ENCODE data around the gene TNFRSF25.

The TNFRSF25 gene, protein sequence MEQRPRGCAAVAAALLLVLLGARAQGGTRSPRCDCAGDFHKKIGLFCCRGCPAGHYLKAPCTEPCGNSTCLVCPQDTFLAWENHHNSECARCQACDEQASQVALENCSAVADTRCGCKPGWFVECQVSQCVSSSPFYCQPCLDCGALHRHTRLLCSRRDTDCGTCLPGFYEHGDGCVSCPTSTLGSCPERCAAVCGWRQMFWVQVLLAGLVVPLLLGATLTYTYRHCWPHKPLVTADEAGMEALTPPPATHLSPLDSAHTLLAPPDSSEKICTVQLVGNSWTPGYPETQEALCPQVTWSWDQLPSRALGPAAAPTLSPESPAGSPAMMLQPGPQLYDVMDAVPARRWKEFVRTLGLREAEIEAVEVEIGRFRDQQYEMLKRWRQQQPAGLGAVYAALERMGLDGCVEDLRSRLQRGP

DNA sequence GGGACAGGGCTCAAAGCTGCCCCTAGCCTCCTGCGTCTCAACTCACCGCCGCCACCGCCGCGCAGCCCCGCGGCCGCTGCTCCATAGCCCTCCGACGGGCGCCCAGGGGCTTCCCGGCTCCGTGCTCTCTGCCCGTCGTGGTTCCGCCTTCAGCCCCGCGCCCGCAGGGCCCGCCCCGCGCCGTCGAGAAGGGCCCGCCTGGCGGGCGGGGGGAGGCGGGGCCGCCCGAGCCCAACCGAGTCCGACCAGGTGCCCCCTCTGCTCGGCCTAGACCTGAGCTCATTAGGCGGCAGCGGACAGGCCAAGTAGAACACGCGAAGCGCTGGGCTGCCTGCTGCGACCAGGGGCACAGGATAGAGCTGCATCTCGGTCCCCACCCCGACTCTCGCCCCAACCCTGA is at the start of gene TNFRSF25:
TNFRSF25 (minus strand) TSS at position 151 of the 400 bp plus-strand sequence; CDS start at position 85, 66 bp downstream.
- intact Hi-C loops (cut with DNase I; ENCODE audit: low total_unique reads) = no loop called here
- H3K4me3 ChIP-seq = no peak within 1 kb of the TSS
- DNase-seq = no peak
- no peaks in the 10 kb centered on the region for H3K4me1 ChIP-seq
- peaks cover 0 to 63% of the 10 kb centered on the region in 2 donors for H3K27me3 ChIP-seq
- H3K9me3 ChIP-seq = no peaks in the 10 kb centered on the region
- TF ChIP-seq, protein P1, sequence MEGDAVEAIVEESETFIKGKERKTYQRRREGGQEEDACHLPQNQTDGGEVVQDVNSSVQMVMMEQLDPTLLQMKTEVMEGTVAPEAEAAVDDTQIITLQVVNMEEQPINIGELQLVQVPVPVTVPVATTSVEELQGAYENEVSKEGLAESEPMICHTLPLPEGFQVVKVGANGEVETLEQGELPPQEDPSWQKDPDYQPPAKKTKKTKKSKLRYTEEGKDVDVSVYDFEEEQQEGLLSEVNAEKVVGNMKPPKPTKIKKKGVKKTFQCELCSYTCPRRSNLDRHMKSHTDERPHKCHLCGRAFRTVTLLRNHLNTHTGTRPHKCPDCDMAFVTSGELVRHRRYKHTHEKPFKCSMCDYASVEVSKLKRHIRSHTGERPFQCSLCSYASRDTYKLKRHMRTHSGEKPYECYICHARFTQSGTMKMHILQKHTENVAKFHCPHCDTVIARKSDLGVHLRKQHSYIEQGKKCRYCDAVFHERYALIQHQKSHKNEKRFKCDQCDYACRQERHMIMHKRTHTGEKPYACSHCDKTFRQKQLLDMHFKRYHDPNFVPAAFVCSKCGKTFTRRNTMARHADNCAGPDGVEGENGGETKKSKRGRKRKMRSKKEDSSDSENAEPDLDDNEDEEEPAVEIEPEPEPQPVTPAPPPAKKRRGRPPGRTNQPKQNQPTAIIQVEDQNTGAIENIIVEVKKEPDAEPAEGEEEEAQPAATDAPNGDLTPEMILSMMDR (IDR thresholded peaks at IDR 0.05) = no peak
- H3K36me3 ChIP-seq = peaks cover 0 to 52% (median 34%) of the 10 kb centered on the region in 3 donors
- no peak within 1 kb of the TSS for H3K27ac ChIP-seq

DNA sequence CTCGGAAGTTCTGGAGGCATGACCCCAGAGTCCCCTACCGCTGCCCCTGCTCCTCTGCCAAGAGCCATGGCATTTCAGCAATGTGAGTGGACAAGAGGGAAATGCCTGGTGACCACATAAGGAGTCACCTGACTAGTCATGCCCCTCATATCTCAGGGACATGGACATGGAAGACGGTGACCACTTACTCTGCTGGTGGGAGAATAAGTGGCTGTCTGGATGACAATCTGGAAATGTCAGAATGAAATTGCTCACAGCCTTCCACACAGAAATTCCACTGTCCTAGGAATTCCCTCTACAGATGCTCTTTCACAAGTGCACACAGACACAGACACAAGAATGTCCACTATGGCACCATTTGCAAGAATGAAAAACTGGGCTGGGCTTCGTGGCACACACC is 49.8 kb upstream of the TNFRSF25 start:
- H3K27ac ChIP-seq = no peak overlapping the region
- TF ChIP-seq, protein P1 (IDR thresholded peaks at IDR 0.05) = no peak
- no peak overlapping the region for H3K4me3 ChIP-seq
- H3K4me1 ChIP-seq = peaks cover 0 to 40% (median 20%) of the 10 kb centered on the region in 4 donors
- DNase-seq = no peak
- no peaks in the 10 kb centered on the region for H3K36me3 ChIP-seq
- intact Hi-C loops (cut with DNase I; ENCODE audit: low total_unique reads) = no loop called here
- H3K9me3 ChIP-seq = no peaks in the 10 kb centered on the region
- no peaks in the 10 kb centered on the region for H3K27me3 ChIP-seq

- Histone ChIP-seq H3K27me3 (peaks cover 0 to 8% of the 10 kb centered on the region in 2 donors), H3K27ac (no peak overlapping the region), H3K36me3 (no peaks in the 10 kb centered on the region), H3K4me3 (no peak overlapping the region), H3K4me1 (peaks cover 0 to 18% (median 0%) of the 10 kb centered on the region in 4 donors), H3K9me3 (no peaks in the 10 kb centered on the region)
- intact Hi-C loops (cut with DNase I; ENCODE audit: low total_unique reads) = no loop called here
- DNase-seq = no peak
- TF ChIP-seq, protein P1 (IDR thresholded peaks at IDR 0.05) = no peak
Measured at GRCh38 chr1:6513320-6513801, 47.4 kb upstream of the TNFRSF25 start.

GRCh38 chr1:6512908-6513280 is 46.9 kb upstream of the TNFRSF25 start:
- no peaks in the 10 kb centered on the region for H3K9me3 ChIP-seq
- H3K27me3 ChIP-seq = peaks cover 0 to 10% of the 10 kb centered on the region in 2 donors
- H3K36me3 ChIP-seq = no peaks in the 10 kb centered on the region
- no peak overlapping the region for H3K4me3 ChIP-seq
- intact Hi-C loops (cut with DNase I; ENCODE audit: low total_unique reads) = no loop called here
- peaks cover 0 to 18% (median 0%) of the 10 kb centered on the region in 4 donors for H3K4me1 ChIP-seq
- TF ChIP-seq, protein P1 (IDR thresholded peaks at IDR 0.05) = no peak
- no peak overlapping the region for H3K27ac ChIP-seq
- no peak for DNase-seq

GRCh38 chr1:6512245-6512907 is 46.4 kb upstream of the TNFRSF25 start:
- TF ChIP-seq, protein P1 (IDR thresholded peaks at IDR 0.05) = no peak
- peaks cover 0 to 15% of the 10 kb centered on the region in 2 donors for H3K27me3 ChIP-seq
- H3K9me3 ChIP-seq = no peaks in the 10 kb centered on the region
- no peak for DNase-seq
- intact Hi-C loops (cut with DNase I; ENCODE audit: low total_unique reads) = no loop called here
- no peak overlapping the region for H3K27ac ChIP-seq
- H3K4me3 ChIP-seq = no peak overlapping the region
- no peaks in the 10 kb centered on the region for H3K36me3 ChIP-seq
- H3K4me1 ChIP-seq = peaks cover 0 to 21% (median 2%) of the 10 kb centered on the region in 4 donors

All from tibial artery (tissue), 4 donors.